Left ventricle myocardium inferior (tissue), 1 donor: ENCODE results near the gene RNF168. TPM values are rescaled to one million over a fixed set of nuclear protein-coding genes. Genes with fewer than 3 reads are reported as not detected.

Experiments
- DNase-seq: peaks from one replicate; pipeline ENCODE4 v3.0.0-alpha.2; 2020
- H3K27ac ChIP-seq: fragments of 200-600 bp; replicated peaks from 2 replicates; pipeline ENCODE4 v1.8.0; 2021
- H3K27me3 ChIP-seq: fragments of 200-600 bp; 2 replicates; pipeline ENCODE4 v1.8.0; 2021; ENCODE audit warnings: low read depth
- H3K36me3 ChIP-seq: fragments of 200-600 bp; 2 replicates; pipeline ENCODE4 v1.8.0; 2021
- H3K4me1 ChIP-seq: fragments of 200-600 bp; 2 replicates; pipeline ENCODE4 v1.8.0; 2021
- H3K4me3 ChIP-seq: fragments of 200-600 bp; 2 replicates; pipeline ENCODE4 v1.8.0; 2021; ENCODE audit warnings: mild to moderate bottlenecking, moderate library complexity
- H3K9me3 ChIP-seq: fragments of 200-600 bp; replicated peaks from 2 replicates; pipeline ENCODE4 v1.8.0; 2021
- CTCF ChIP-seq: fragments of 200-600 bp; IDR thresholded peaks from 2 replicates; pipeline ENCODE4 v1.8.0; 2021; ENCODE audit warnings: antibody characterized with exemption, mild to moderate bottlenecking, borderline replicate concordance
- intact Hi-C: fragments of 100-400 bp; cut with micrococcal nuclease; formaldehyde crosslinking; loops from one replicate; pipeline ENCODE4 v1.11.0; 2022
- total RNA-seq: library from RNA; stranded (reverse); fragmentation: NEBNext Ultra II Directional; extraction: Animal tissue kit (Norgen Biotek cat#: 25700); gene quantifications from one replicate; pipeline ENCODE4 v1.2.1, GENCODE V29; 2021
- donor health status: DM: no; HTN: yes; CAD: no; lungs with severe emphysema.

Gene RNF168
- total RNA-seq, 1 donor from 2014 or later: 18.9 TPM

GRCh38 chr3:196501316-196502044 is 2.1 kb downstream of the RNF168 start:
- peaks cover 5% of the 10 kb centered on the region for H3K36me3 ChIP-seq
- intact Hi-C loops: no loop called here
- H3K9me3 ChIP-seq: peaks cover 3% of the 10 kb centered on the region
- DNase-seq: no peak
- H3K27me3 ChIP-seq: no peaks in the 10 kb centered on the region
- peak overlapping the region; percentile 99 for H3K4me3 ChIP-seq
- TF ChIP-seq CTCF: no peak
- peak overlapping the region; percentile 99 for H3K27ac ChIP-seq
- peaks cover 67% of the 10 kb centered on the region for H3K4me1 ChIP-seq

GRCh38 chr3:196499807-196500524 is 3.6 kb downstream of the RNF168 start:
- intact Hi-C loops: no loop called here
- Histone ChIP-seq H3K27ac (peak overlapping the region; percentile 99), H3K36me3 (no peaks in the 10 kb centered on the region), H3K4me1 (peaks cover 73% of the 10 kb centered on the region), H3K27me3 (no peaks in the 10 kb centered on the region), H3K4me3 (peak overlapping the region; percentile 99), H3K9me3 (no peaks in the 10 kb centered on the region)
- no peak for TF ChIP-seq CTCF
- DNase-seq: no peak

- intact Hi-C loops: no loop called here
- Histone ChIP-seq H3K4me1 (peaks cover 78% of the 10 kb centered on the region), H3K4me3 (peak overlapping the region; percentile 99), H3K9me3 (no peaks in the 10 kb centered on the region), H3K36me3 (no peaks in the 10 kb centered on the region), H3K27ac (peak overlapping the region; percentile 99), H3K27me3 (no peaks in the 10 kb centered on the region)
- DNase-seq: no peak
- TF ChIP-seq CTCF: no peak
Measured at GRCh38 chr3:196499061-196499460, 4.5 kb downstream of the RNF168 start.

GRCh38 chr3:196498297-196498696 is 5.3 kb downstream of the RNF168 start:
- H3K27me3 ChIP-seq: no peaks in the 10 kb centered on the region
- no peak for DNase-seq
- H3K4me3 ChIP-seq: no peak overlapping the region
- H3K27ac ChIP-seq: peak overlapping the region; percentile 99
- H3K4me1 ChIP-seq: peaks cover 73% of the 10 kb centered on the region
- intact Hi-C loops: no loop called here
- no peaks in the 10 kb centered on the region for H3K36me3 ChIP-seq
- no peak for TF ChIP-seq CTCF
- no peaks in the 10 kb centered on the region for H3K9me3 ChIP-seq

- peaks cover 61% of the 10 kb centered on the region for H3K4me1 ChIP-seq
- no peak for TF ChIP-seq CTCF
- DNase-seq: no peak
- H3K9me3 ChIP-seq: no peaks in the 10 kb centered on the region
- no peaks in the 10 kb centered on the region for H3K36me3 ChIP-seq
- no peak overlapping the region for H3K4me3 ChIP-seq
- no peak overlapping the region for H3K27ac ChIP-seq
- intact Hi-C loops: no loop called here
- H3K27me3 ChIP-seq: no peaks in the 10 kb centered on the region
Measured at GRCh38 chr3:196496183-196496582, 7.4 kb downstream of the RNF168 start.
